Adrenal gland (tissue), 12 donors: ENCODE data around the gene IFNA16. TPM values are rescaled to one million over a fixed set of nuclear protein-coding genes. Genes with fewer than 3 reads are reported as not detected.
A peak's percentile ranks its signal among the peaks of the same experiment; 100 is the strongest.
"Not testable (repeated sequence)": the region's sequence is repeated elsewhere in the genome, so short reads cannot be mapped to it uniquely, and the experiment has no call there.

ENCODE experiments used
- DNase-seq, 7 donors: peaks; one replicate each; pipeline ENCODE4 v3.0.0-alpha.2; 2019 to 2020
- H3K27ac ChIP-seq, 5 donors: fragments of 200-600 bp; sonication (generic) in 4 of 5; 1 replicate in 3 of 5; 2 replicates in 2 of 5; pipeline versions ENCODE4 v1.5.1 to v1.8.0; 2016 to 2020; ENCODE audit warnings: mild to moderate bottlenecking in 1 of 5
- H3K27me3 ChIP-seq: fragments of 200-600 bp; 2 replicates; pipeline ENCODE4 v1.8.0; 2021
- H3K36me3 ChIP-seq, 2 donors: fragments of 200-600 bp; replicated peaks in 1 of 2; 1 replicate in 1 of 2; 2 replicates in 1 of 2; pipeline versions ENCODE4 v1.5.1 to v1.8.0; 2018 to 2022
- H3K4me1 ChIP-seq, 2 donors: fragments of 200-600 bp; replicated peaks in 1 of 2; 1 replicate in 1 of 2; 2 replicates in 1 of 2; pipeline versions ENCODE4 v1.5.1 to v1.8.0; 2018 to 2021
- H3K4me3 ChIP-seq, 4 donors: fragments of 200-600 bp; sonication (generic) in 3 of 4; one replicate each; pipeline ENCODE4 v1.5.1; 2016 to 2018
- H3K9me3 ChIP-seq, 3 donors: fragments of 200-600 bp; sonication (generic) in 1 of 3; replicated peaks in 1 of 3; 1 replicate in 2 of 3; 2 replicates in 1 of 3; pipeline versions ENCODE4 v1.5.1 to v1.8.0; 2016 to 2021
- CTCF ChIP-seq, 6 experiments: fragments of 450-650 bp in 4 of 6; fragments of 200-600 bp in 2 of 6; sonication (generic) in 1 of 6; IDR thresholded peaks; 1 replicate in 5 of 6; 2 replicates in 1 of 6; pipeline versions ENCODE4 v1.5.1 to v1.8.0; 2016 to 2021; ENCODE audit warnings: antibody characterized with exemption in 6 of 6, mild to moderate bottlenecking in 2 of 6, moderate library complexity in 1 of 6
- POLR2A ChIP-seq, 2 donors: fragments of 450-650 bp; IDR thresholded peaks; one replicate each; pipeline ENCODE4 v1.6.1; 2017; ENCODE audit warnings: antibody characterized with exemption in 2 of 2, mild to moderate bottlenecking in 2 of 2, moderate library complexity in 1 of 2
- WGBS, 4 donors: extraction: QIAGEN DNeasy Blood & Tissue Kit in 2 of 4; methylation state at CpG; one replicate each; pipeline versions ENCODE4 v1.1.5 to v1.1.7; 2013 to 2017; 5-methylcytosine and 5-hydroxymethylcytosine counted together
- intact Hi-C, 2 donors: fragments of 100-400 bp; cut with DNase I; formaldehyde crosslinking; loops; one replicate each; pipeline versions ENCODE4 v1.14.1 to v1.15.0; 2022 to 2023
- polyA plus RNA-seq, 3 donors: library from polyadenylated mRNA; stranded (reverse); fragments of 200-250 nt in 2 of 3; fragments of 350-450 nt in 1 of 3; fragmentation: Illumina TruSeq in 1 of 3; extraction: RNeasy Lipid Tissue Mini Kit (QIAGEN cat#74804) in 1 of 3; gene quantifications; one replicate each; pipeline ENCODE4 v1.2.3, GENCODE V29; 2013 to 2014
- total RNA-seq, 9 donors: library from RNA; depleted of rRNA in 4 of 9; stranded (reverse); fragments of >200 nt in 4 of 9; fragments of 120-200 nt in 1 of 9; fragmentation: NEBNext Ultra II Directional in 1 of 9; extraction: Animal tissue kit (Norgen Biotek cat#: 25700) in 1 of 9; gene quantifications; one replicate each; pipeline versions ENCODE4 v1.1.0 to v1.2.4, GENCODE V29; 2013 to 2023
- donor health status: healthy with polysubstance abuse.
- donor health status: Bipolar disorder and iron deficiency.
- donor health status: DM: yes; HTN: yes; CAD: no.
- donor health status: DM: no; HTN: no; CAD: no.
- donor health status: DM: no; HTN: no; CAD: no.
- donor health status: DM: yes; HTN: yes; CAD: no.

IFNA16 gene
- total and polyA plus RNA-seq, 12 donors: not detected

DNA sequence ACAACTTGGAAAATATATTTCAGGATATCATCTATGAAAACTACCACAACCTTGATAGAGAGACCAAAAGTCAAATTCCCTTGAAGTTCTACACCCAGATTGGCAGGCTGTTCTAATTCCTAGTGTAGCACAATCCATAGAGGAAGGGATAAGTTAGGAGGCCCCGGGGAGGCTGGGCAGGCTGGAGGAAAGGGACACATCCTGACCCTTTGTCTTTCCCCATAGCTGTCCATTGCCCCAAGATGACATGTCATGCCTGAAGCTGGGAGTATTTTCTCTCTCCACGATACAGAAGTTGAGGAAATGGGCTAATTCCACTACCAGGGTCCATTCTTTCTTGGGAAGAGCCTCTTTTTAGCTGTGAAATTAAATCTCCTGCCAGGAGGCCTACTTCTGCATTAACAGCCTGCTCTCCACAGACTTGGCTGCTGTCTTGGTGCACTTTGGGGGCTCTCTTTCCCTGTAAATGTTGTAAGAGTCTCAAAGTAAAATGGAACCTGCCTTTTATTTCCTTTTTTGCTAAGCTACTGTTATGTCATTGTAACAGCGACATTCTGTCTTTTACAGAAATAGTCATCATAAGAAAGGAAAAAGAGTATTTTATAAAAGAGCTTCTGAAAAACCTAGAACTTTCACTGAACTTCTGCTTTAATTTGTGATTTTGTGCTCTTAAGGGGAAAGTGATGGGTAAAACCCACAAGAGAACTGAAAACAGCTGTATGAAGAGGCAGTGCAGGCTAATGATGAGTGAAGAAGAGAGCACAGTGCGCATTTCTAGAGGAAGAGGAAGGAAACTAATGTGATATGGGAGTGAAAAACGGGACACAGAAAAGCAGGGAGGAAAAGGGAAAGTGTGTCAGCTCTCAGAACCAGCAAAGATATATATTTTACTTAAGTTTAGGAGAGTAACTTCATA, 3.4 kb downstream of the IFNA16 start:
- H3K9me3 ChIP-seq, H3K27ac ChIP-seq, H3K4me3 ChIP-seq, H3K4me1 ChIP-seq, H3K36me3 ChIP-seq, intact Hi-C loops, DNase-seq, H3K27me3 ChIP-seq: not testable (repeated sequence)
- WGBS, 4 donors: 36 to 42% (median 40%) methylated on average over 4 to 5 of the region's 5 CpGs
- TF ChIP-seq CTCF (IDR thresholded peaks at IDR 0.05): peak in 1 of 6 experiments; percentile 22

DNA sequence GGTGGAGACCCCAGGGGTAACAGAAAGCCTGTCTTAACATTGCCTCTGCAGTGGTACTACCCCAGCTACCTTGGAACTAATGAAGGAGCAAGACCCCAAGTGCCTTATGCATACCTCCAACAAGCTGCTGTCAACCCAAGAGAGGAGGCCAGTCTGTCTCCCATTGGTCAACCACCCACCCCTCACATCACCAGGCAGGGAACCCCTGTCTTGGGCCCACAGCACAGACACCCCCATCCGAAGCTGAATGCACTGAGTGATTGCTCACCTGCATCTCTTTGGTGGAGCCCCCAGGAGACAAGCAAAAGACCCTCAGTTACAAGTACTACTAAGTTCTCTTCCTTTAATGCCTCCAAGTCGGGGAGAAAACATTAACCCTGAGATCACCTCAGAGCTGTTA, 5.0 kb downstream of the IFNA16 start:
- H3K4me1 ChIP-seq, H3K9me3 ChIP-seq, intact Hi-C loops, H3K27me3 ChIP-seq, H3K36me3 ChIP-seq, H3K27ac ChIP-seq, DNase-seq, H3K4me3 ChIP-seq: not testable (repeated sequence)
- WGBS, 4 donors: 63 to 100% (median 79%) methylated on average over 1 to 2 of the region's 2 CpGs

GRCh38 chr9:21210782-21211181, 6.3 kb downstream of the IFNA16 start:
- DNase-seq: not testable (repeated sequence)

GRCh38 chr9:21210311-21210710, 6.8 kb downstream of the IFNA16 start:
- Histone ChIP-seq H3K27ac (no peak overlapping the region), H3K36me3 (no peaks in the 10 kb centered on the region), H3K9me3 (no peaks in the 10 kb centered on the region), H3K4me1 (no peaks in the 10 kb centered on the region), H3K4me3 (no peak overlapping the region), H3K27me3 (no peaks in the 10 kb centered on the region)
- 86 to 90% (median 87%) methylated on average over 6 to 7 of the region's 7 CpGs for WGBS, 4 donors
- DNase-seq: no peak
- TF ChIP-seq CTCF (IDR thresholded peaks at IDR 0.05) (no peak), POLR2A (IDR thresholded peaks at IDR 0.05) (no peak)
- intact Hi-C loops: no loop called here

More at GRCh38 chr9:21210782-21211181, 6.3 kb downstream of the IFNA16 start:
- H3K27me3 ChIP-seq, H3K36me3 ChIP-seq, H3K4me1 ChIP-seq, H3K27ac ChIP-seq, H3K4me3 ChIP-seq, H3K9me3 ChIP-seq, intact Hi-C loops: not testable (repeated sequence)
- WGBS, 4 donors: 83 to 96% (median 90%) methylated on average over 2 of the region's 2 CpGs

GRCh38 chr9:21207043-21207442, 10.1 kb downstream of the IFNA16 start, which contains the start of gene IFNA10:
TSS of gene IFNA10 (minus strand) at chr9:21207143. CDS start at chr9:21207097, 46 bp downstream.
- intact Hi-C loops, DNase-seq: not testable (repeated sequence)
- 75 to 76% (median 76%) methylated on average over 3 of the region's 3 CpGs for WGBS, 4 donors

GRCh38 chr9:21205204-21205603, 11.9 kb downstream of the IFNA16 start:
- Histone ChIP-seq H3K4me3 (no peak overlapping the region), H3K27me3 (no peaks in the 10 kb centered on the region), H3K27ac (no peak overlapping the region), H3K9me3 (no peaks in the 10 kb centered on the region), H3K4me1 (no peaks in the 10 kb centered on the region), H3K36me3 (no peaks in the 10 kb centered on the region)
- TF ChIP-seq POLR2A (IDR thresholded peaks at IDR 0.05): no peak
- TF ChIP-seq CTCF (IDR thresholded peaks at IDR 0.05): no peak
- intact Hi-C loops: no loop called here
- DNase-seq: no peak

More at GRCh38 chr9:21207043-21207442, 10.1 kb downstream of the IFNA16 start, which contains the start of gene IFNA10:
- not testable (repeated sequence) for H3K27me3 ChIP-seq, H3K27ac ChIP-seq, H3K4me1 ChIP-seq, H3K36me3 ChIP-seq, H3K9me3 ChIP-seq, H3K4me3 ChIP-seq

DNA sequence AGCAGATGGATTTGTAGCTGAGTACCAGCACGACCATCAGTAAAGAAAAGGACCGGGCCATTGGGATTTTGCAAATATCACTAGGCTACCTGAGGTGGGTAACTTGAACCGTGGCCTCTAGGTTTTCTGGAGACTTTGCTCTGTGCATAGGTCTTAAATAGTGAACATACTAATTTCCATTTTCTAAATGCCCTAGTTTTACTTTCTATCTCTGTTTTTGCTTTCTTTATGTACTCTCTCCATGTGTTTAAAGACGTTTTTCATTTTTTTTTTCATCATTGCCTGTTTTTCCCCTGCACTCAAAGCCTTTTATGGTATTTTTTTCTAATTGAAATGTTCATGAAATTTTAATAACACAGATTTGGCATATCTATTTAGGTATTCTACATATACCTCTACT, 15.0 kb downstream of the IFNA16 start, which contains the start of gene IFNA7:
TSS of gene IFNA7 (minus strand) at position 101 of the 400 bp plus-strand sequence. CDS start at position 61, 40 bp downstream.
- intact Hi-C loops, DNase-seq: not testable (repeated sequence)
- WGBS, 4 donors: 64 to 70% (median 67%) methylated on average over 4 of the region's 4 CpGs

More for the DNA sequence above, 15.0 kb downstream of the IFNA16 start, which contains the start of gene IFNA7:
- H3K27ac ChIP-seq, H3K4me1 ChIP-seq, H3K4me3 ChIP-seq, H3K9me3 ChIP-seq, H3K36me3 ChIP-seq, H3K27me3 ChIP-seq: not testable (repeated sequence)
